ENCODE results near the gene MAGI1.
"Not testable (repeated sequence)": the region's sequence is repeated elsewhere in the genome, so short reads cannot be mapped to it uniquely, and the experiment has no call there.

MAGI1 gene

GRCh38 chr3:65902304-65902793 lies 136.4 kb downstream of the MAGI1 start:
- no peak for DNase-seq (ENCODE audit: low read depth)

DNA sequence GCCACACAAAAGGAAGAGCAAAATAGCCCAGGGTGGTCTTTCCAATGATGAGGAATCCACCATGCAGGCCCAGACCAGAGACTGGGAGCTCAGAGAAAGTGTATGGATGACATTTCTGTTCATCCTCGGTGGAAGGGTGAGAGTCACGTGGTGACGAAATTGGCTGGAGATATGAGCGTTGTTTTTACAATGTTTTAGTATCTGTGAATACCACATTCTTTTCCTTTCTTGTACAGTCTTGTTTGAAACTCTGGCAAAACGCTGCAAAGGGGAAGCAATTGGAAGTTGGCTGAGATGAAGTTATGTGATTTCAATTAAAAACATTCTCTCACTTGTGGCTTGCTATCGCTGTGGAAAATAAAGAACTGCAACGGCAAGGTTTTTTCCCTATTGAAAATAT lies 137.5 kb downstream of the MAGI1 start:
- no peak for DNase-seq (ENCODE audit: low read depth)

GRCh38 chr3:65899226-65899625 lies 139.5 kb downstream of the MAGI1 start:
- no peak for DNase-seq (ENCODE audit: low read depth)

GRCh38 chr3:65897766-65898165 lies 141.0 kb downstream of the MAGI1 start:
- no peak for DNase-seq (ENCODE audit: low read depth)

DNA sequence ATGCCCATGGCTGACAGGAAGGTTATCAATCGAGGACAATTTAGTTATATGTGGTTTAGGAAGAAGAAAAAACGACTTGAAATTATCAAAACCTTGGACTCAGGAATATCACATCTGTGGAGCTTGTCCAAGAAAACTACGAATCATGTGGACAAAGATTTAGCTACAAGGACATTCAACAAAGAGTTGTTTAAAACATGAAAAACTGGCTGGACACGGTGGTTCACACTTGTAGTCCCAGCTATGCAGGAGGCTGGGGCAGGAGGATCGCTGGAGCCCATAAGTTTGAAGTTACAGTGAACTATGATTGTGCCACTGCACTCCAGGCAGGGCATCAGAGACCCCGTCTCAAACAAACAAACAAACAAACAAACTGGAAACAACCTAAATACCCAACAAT lies 142.4 kb downstream of the MAGI1 start:
- no peak for DNase-seq (ENCODE audit: low read depth)

DNA sequence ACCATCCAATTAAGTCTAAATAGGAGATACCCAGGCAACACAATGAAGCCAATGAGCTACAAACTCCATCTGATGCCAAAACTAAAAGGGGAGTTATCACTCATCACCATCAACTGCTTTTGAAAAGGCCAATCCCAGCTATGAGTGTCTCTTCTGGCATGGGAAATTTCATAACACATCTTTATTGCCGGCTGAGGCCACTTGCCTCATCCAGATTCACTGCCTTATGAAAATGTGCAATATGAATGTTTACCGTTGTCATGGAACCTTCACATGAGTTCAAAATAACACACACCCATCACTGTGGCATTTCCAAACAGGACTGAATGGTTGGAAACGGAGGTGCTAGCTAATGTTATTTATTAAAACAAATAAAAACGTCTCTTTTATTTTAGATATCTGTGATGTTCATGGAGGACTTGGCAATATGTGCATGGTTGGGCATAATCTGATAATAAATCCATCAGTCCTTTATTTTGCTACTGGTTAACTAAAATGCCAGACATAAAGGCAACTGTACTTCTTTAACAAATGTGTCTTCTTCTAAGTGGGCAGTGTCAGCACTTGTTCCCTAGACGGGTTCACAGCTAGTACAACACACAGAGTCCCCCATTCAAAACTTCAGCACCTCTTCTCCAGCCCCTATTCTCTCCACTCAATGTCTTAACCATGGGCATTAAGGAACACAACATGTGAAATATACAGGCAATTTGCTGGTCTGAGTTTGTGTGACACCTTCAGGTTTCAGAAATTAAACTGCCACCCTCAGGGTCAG lies 143.9 kb downstream of the MAGI1 start:
- no peak for DNase-seq (ENCODE audit: low read depth)

- DNase-seq (ENCODE audit: low read depth), result no peak
These were observed 144.6 kb downstream of the MAGI1 start for GRCh38 chr3:65894126-65894525.

DNA sequence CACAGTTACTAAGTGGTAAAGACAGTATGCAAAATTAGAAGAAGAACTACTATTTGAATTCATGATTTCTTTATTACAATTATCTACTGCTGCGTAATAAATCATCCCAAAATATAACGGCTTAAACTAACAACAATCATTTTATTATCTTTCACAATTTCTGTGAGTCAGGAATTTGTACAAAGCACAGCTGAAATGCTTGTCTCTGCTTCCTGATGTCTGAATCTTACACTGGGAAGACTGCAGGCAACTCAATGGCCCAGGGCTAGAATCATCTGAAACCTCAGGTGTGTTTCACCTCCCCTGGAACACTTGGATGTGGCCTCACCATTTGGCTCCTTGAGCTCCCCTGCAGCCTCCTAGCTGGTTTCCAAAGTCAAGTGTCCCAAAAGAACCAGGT lies 145.1 kb downstream of the MAGI1 start:
- DNase-seq (ENCODE audit: low read depth), result no peak

GRCh38 chr3:65891477-65891876 lies 147.2 kb downstream of the MAGI1 start:
- DNase-seq (ENCODE audit: low read depth), result not testable (repeated sequence)

DNA sequence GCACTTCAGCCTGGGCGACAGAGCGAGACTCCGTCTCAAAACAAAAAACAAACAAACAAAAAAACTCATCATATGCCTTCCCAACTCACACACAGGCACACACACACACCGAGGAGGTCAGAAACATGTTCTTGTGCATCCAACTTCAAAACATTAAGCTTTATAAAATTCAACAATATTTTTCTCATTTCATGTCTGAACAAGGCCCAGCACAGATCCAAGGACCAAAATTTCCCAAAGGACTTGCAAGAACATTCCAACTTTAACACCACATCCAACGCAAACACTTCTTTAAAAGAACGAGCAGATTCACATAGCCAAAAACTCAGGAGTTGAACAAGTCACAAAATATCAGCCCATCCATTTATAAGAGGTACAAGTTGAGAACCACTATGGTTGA lies 148.4 kb downstream of the MAGI1 start:
- no peak for DNase-seq (ENCODE audit: low read depth)

GRCh38 chr3:65889707-65890099 lies 149.0 kb downstream of the MAGI1 start:
- no peak for DNase-seq (ENCODE audit: low read depth)

GRCh38 chr3:65888980-65889706 lies 149.6 kb downstream of the MAGI1 start:
- no peak for DNase-seq (ENCODE audit: low read depth)

DNA sequence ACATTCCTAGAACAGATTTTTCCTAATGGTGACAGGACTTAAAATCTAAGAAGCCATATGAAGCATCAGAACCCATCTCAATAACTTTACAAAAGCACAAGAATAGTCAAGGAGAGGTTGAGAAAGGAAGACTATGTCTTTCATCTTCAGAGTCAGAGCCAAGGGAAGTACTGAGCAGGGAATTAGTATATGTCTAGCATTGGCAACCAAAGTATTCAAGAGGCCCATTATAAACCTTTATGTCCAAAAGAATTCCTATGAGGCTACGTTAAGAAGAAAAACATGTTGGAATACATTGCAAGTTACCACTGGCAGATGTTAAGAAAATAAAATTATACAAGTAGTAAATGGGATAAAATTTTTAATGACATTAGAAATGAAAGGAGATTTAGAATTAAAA lies 150.5 kb downstream of the MAGI1 start:
- DNase-seq (ENCODE audit: low read depth), result no peak

GRCh38 chr3:65886391-65886790 lies 152.3 kb downstream of the MAGI1 start:
- no peak for DNase-seq (ENCODE audit: low read depth)

- no peak for DNase-seq (ENCODE audit: low read depth)
These were observed 154.6 kb downstream of the MAGI1 start for GRCh38 chr3:65884071-65884470.

GRCh38 chr3:65883613-65884012 lies 155.1 kb downstream of the MAGI1 start:
- no peak for DNase-seq (ENCODE audit: low read depth)

DNA sequence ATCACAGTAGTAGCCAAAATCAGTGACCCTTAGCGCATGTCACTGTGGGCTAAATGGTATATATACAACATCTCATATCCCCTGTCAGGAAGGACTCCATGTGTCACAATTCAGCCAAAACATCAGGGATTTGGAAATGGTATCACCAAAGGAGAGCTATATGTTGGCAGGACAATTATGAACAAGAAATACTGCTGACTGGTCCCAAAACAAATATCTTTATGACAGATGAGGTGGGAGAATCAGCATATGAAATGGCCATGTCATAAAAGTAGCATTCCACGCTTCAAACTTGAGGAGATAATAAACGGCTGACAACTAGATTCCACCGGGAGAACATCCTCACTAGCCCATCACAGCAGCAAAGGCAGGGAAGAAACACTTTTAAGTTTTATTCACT lies 158.4 kb downstream of the MAGI1 start:
- DNase-seq (ENCODE audit: low read depth), result no peak

- DNase-seq (ENCODE audit: low read depth), result no peak
These were observed 159.3 kb downstream of the MAGI1 start for GRCh38 chr3:65879372-65879771.

GRCh38 chr3:65878831-65879230 lies 159.9 kb downstream of the MAGI1 start:
- DNase-seq (ENCODE audit: low read depth), result no peak

DNA sequence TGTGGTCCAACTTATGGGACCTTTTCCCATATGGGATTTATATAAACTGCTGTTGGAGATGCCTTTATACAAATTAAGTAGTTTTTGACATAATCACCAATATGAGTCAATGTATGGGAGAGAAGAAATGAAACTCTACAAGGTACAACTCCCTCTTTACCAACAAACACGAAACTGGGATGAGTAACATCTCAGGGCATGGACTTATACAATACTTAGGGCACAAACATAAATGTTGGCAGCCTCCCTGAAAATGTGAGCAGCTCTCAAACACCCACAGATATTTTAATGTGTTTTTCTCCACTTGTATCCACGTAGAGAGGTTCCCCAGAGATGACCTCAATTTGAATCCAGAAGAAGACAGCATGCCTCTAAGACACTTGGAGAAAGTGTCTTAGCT lies 161.6 kb downstream of the MAGI1 start:
- no peak for DNase-seq (ENCODE audit: low read depth)

DNA sequence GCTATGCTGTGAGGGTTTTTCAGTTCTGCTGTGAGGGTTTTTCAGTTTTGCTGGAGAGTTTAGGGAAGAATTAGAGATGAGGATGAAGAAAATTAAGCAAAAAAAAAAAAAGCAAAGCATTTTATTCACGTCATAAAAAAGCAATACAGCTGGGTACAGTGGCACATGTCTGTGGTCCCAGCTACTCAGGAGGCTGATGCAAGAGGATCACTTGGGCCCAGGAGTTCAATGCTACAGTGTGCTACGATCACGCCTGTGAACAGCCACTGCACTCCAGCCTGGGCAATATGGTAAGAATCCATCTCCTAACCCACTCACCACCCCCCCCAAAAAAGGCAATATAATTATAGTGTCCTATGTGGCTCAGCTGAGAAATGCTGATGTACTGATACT lies 162.7 kb downstream of the MAGI1 start:
- DNase-seq (ENCODE audit: low read depth), result no peak

DNA sequence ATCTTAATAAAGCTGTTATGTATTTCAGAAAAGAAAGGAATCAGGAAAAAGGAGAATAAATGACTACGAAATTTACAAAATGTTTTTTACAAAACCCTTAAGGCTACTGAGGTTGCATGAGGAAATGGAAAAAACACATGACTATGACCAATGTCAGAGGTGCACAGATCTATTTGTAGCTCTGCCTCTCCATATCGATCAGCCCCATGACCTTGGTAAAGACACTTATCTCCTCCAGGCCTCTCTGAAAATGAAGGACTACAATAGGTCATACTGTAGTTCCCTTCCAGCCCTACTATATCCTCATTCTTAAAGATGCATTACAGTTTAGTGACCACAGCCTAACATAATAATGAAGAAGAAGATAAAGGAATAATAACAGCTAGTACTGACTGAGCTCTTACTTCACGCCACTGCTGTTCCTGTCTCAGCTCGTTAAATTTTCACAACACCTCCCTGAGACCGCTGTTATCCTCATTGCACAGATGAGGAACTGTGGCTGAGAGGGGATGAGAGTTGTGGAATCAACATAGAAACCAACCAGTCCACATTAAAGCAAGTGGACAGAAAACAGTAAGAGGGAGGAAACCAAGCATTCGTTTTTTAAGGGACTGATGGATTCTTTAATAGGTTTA lies 163.2 kb downstream of the MAGI1 start:
- DNase-seq (ENCODE audit: low read depth), result no peak

- no peak for DNase-seq (ENCODE audit: low read depth)
These were observed 164.8 kb downstream of the MAGI1 start for GRCh38 chr3:65873869-65874268.

All from stimulated activated CD4-positive, alpha-beta T cell treated with anti-CD3 and anti-CD28 coated beads, Interleukin-2, amount 100 ng/mL, for 4 hours (primary cell).